GM06990 (cell line): Measurements from ENCODE around the gene MON2.
"Not testable (repeated sequence)": the region's sequence is repeated elsewhere in the genome, so short reads cannot be mapped to it uniquely, and the experiment has no call there.

Source experiments
- DNase-seq: peaks from one replicate; pipeline ENCODE4 v3.0.0-alpha.2; 2011; ENCODE audit not compliant: insufficient read length; ENCODE audit errors: extremely low read depth
- H3K27me3 ChIP-seq: replicated peaks from 2 replicates; pipeline ENCODE4 v1.6.0; 2011; ENCODE audit warnings: low read length; ENCODE audit not compliant: control insufficient read depth, insufficient read depth
- H3K36me3 ChIP-seq: 2 replicates; pipeline ENCODE4 v1.5.1; 2011; ENCODE audit warnings: low read length; ENCODE audit not compliant: control insufficient read depth, insufficient read depth
- H3K4me3 ChIP-seq: replicated peaks from 2 replicates; pipeline ENCODE4 v1.5.1; 2011; ENCODE audit warnings: low read depth, mild to moderate bottlenecking, control low read depth, low read length
- CTCF ChIP-seq: IDR thresholded peaks from 2 replicates; pipeline ENCODE4 v1.5.1; 2011; ENCODE audit warnings: low read length, control low read depth, mild to moderate bottlenecking, inconsistent platforms; ENCODE audit not compliant: insufficient read depth, poor library complexity, severe bottlenecking

MON2 gene

GRCh38 chr12:62435303-62436163 lies 31.1 kb upstream of the MON2 start:
- H3K27me3 ChIP-seq, result no peaks in the 10 kb centered on the region
- no peaks in the 10 kb centered on the region for H3K36me3 ChIP-seq
- peak; percentile 61 for TF ChIP-seq CTCF
- H3K4me3 ChIP-seq, result peak overlapping the region; percentile 65
- peak; percentile 25 for DNase-seq

- H3K4me3 ChIP-seq, result no peak overlapping the region
- H3K36me3 ChIP-seq, result no peaks in the 10 kb centered on the region
- H3K27me3 ChIP-seq, result no peaks in the 10 kb centered on the region
- TF ChIP-seq CTCF, result no peak
- DNase-seq, result no peak
Measured at GRCh38 chr12:62436164-62436503, 30.5 kb upstream of the MON2 start.

- no peaks in the 10 kb centered on the region for H3K27me3 ChIP-seq
- peak; percentile 65 for TF ChIP-seq CTCF
- no peak for DNase-seq
- H3K36me3 ChIP-seq, result no peaks in the 10 kb centered on the region
- no peak overlapping the region for H3K4me3 ChIP-seq
Measured at GRCh38 chr12:62438098-62438692, 28.4 kb upstream of the MON2 start.

- DNase-seq, result no peak
- Histone ChIP-seq H3K36me3 (no peaks in the 10 kb centered on the region), H3K27me3 (no peaks in the 10 kb centered on the region; the same call in 1 of the 2 replicates), H3K4me3 (no peak overlapping the region)
- TF ChIP-seq CTCF, result no peak
Measured at GRCh38 chr12:62446754-62447452, 19.7 kb upstream of the MON2 start.

- Histone ChIP-seq H3K36me3 (no peaks in the 10 kb centered on the region), H3K27me3 (no peaks in the 10 kb centered on the region; the same call in 1 of the 2 replicates), H3K4me3 (no peak overlapping the region)
- DNase-seq, result no peak
- TF ChIP-seq CTCF, result no peak
Measured at GRCh38 chr12:62448436-62448835, 18.2 kb upstream of the MON2 start.

- H3K27me3 ChIP-seq, H3K36me3 ChIP-seq, H3K4me3 ChIP-seq, DNase-seq: not testable (repeated sequence)
Measured at GRCh38 chr12:62455429-62455828, 11.2 kb upstream of the MON2 start.
